H9 (cell line): ENCODE data around the gene NHERF2. TPM values are rescaled to one million over a fixed set of nuclear protein-coding genes. Genes with fewer than 3 reads are reported as not detected.

Experiments used
- DNase-seq: peaks from one replicate; pipeline ENCODE4 v3.0.0-alpha.2; 2017
- H2AFZ ChIP-seq: one replicate; pipeline ENCODE4 v1.6.1; 2013; ENCODE audit warnings: mild to moderate bottlenecking, low read length, control low read depth, moderate library complexity
- H2AK5ac ChIP-seq: 2 replicates; pipeline ENCODE4 v1.6.1; 2013; ENCODE audit warnings: low read length, control low read depth, mixed read lengths; ENCODE audit not compliant: insufficient read length
- H2BK120ac ChIP-seq: one replicate; pipeline ENCODE4 v1.6.1; 2013; ENCODE audit warnings: low read depth, mild to moderate bottlenecking, low read length, control low read depth, inconsistent platforms; ENCODE audit not compliant: poor library complexity, severe bottlenecking
- H2BK12ac ChIP-seq: 2 replicates; pipeline ENCODE4 v1.6.1; 2013; ENCODE audit warnings: low read length, control low read depth, mixed read lengths, low read depth; ENCODE audit not compliant: insufficient read length
- H2BK15ac ChIP-seq: 2 replicates; pipeline ENCODE4 v1.6.1; 2013; ENCODE audit warnings: low read depth, low read length, control low read depth
- H2BK20ac ChIP-seq: one replicate; pipeline ENCODE4 v1.6.1; 2013; ENCODE audit warnings: low read depth, mild to moderate bottlenecking, low read length, control low read depth, inconsistent platforms; ENCODE audit not compliant: poor library complexity, severe bottlenecking
- H2BK5ac ChIP-seq: 2 replicates; pipeline ENCODE4 v1.6.1; 2013; ENCODE audit warnings: low read length, control low read depth, mixed read lengths; ENCODE audit not compliant: insufficient read length
- H3K14ac ChIP-seq: 2 replicates; pipeline ENCODE4 v1.6.1; 2013; ENCODE audit warnings: low read length, control low read depth; ENCODE audit not compliant: insufficient read depth
- H3K18ac ChIP-seq: 2 replicates; pipeline ENCODE4 v1.6.1; 2013; ENCODE audit warnings: low read depth, mild to moderate bottlenecking, mixed read lengths, low read length, control low read depth; ENCODE audit not compliant: insufficient read length
- H3K23ac ChIP-seq: 2 replicates; pipeline ENCODE4 v1.6.1; 2013; ENCODE audit warnings: low read length, control low read depth, mixed read lengths, low read depth; ENCODE audit not compliant: insufficient read length
- H3K23me2 ChIP-seq: 2 replicates; pipeline ENCODE4 v1.6.1; 2013; ENCODE audit warnings: low read depth, mild to moderate bottlenecking, mixed read lengths, low read length, control low read depth; ENCODE audit not compliant: insufficient read length, poor library complexity, severe bottlenecking
- H3K27ac ChIP-seq: 2 replicates; pipeline ENCODE4 v1.5.1; 2013; ENCODE audit warnings: low read length, control low read depth, mixed read lengths, low read depth; ENCODE audit not compliant: insufficient read length
- H3K27me3 ChIP-seq: 2 replicates; pipeline ENCODE4 v1.6.1; 2013; ENCODE audit warnings: low read length, control low read depth, inconsistent platforms; ENCODE audit not compliant: insufficient read depth
- H3K4ac ChIP-seq: 2 replicates; pipeline ENCODE4 v1.6.1; 2013; ENCODE audit warnings: low read depth, mild to moderate bottlenecking, control low read depth, inconsistent platforms, low read length, moderate library complexity
- H3K4me1 ChIP-seq: 2 replicates; pipeline ENCODE4 v1.6.1; 2013; ENCODE audit warnings: low read length, control low read depth, inconsistent platforms; ENCODE audit not compliant: insufficient read depth
- H3K4me2 ChIP-seq: 2 replicates; pipeline ENCODE4 v1.6.1; 2013; ENCODE audit warnings: low read length, control low read depth, mixed read lengths; ENCODE audit not compliant: insufficient read length, insufficient read depth
- H3K56ac ChIP-seq: 2 replicates; pipeline ENCODE4 v1.6.1; 2013; ENCODE audit warnings: low read depth, mild to moderate bottlenecking, mixed read lengths, low read length, control low read depth; ENCODE audit not compliant: insufficient read length
- H3K79me1 ChIP-seq: 2 replicates; pipeline ENCODE4 v1.6.1; 2013; ENCODE audit warnings: low read depth, mild to moderate bottlenecking, moderate library complexity, low read length, control low read depth, inconsistent platforms; ENCODE audit not compliant: insufficient read depth, poor library complexity, severe bottlenecking
- H3K79me2 ChIP-seq: 2 replicates; pipeline ENCODE4 v1.6.1; 2013; ENCODE audit warnings: low read length, control low read depth, inconsistent platforms; ENCODE audit not compliant: insufficient read depth
- H3K9ac ChIP-seq: 2 replicates; pipeline ENCODE4 v1.6.1; 2013; ENCODE audit warnings: low read length, control low read depth, mixed read lengths; ENCODE audit not compliant: insufficient read length; ENCODE audit errors: extremely low read depth
- H3K9me3 ChIP-seq: one replicate; pipeline ENCODE4 v1.6.1; 2013; ENCODE audit warnings: low read depth, low read length, inconsistent platforms; ENCODE audit not compliant: control insufficient read depth
- H3T11ph ChIP-seq: one replicate; pipeline ENCODE4 v1.6.1; 2013; ENCODE audit warnings: mild to moderate bottlenecking, low read length, control low read depth, inconsistent platforms
- H4K20me1 ChIP-seq: one replicate; pipeline ENCODE4 v1.6.1; 2013; ENCODE audit not compliant: control insufficient read depth, insufficient read length, insufficient read depth
- H4K5ac ChIP-seq: 2 replicates; pipeline ENCODE4 v1.6.1; 2013; ENCODE audit warnings: low read depth, mild to moderate bottlenecking, mixed read lengths, low read length, control low read depth; ENCODE audit not compliant: insufficient read length
- H4K8ac ChIP-seq: replicated peaks from 2 replicates; pipeline ENCODE4 v1.6.1; 2013; ENCODE audit warnings: low read length, control low read depth, mixed read lengths, low read depth; ENCODE audit not compliant: insufficient read length
- H4K91ac ChIP-seq: 2 replicates; pipeline ENCODE4 v1.6.1; 2013; ENCODE audit warnings: low read depth, mild to moderate bottlenecking, moderate library complexity, mixed read lengths, low read length, control low read depth; ENCODE audit not compliant: insufficient read length
- H3K27ac Mint-ChIP-seq, 3 experiments: 2 replicates in 2 of 3; 3 replicates in 1 of 3; pipeline ENCODE4 v1.8.0; 2020 to 2021; ENCODE audit warnings: mixed read lengths in 3 of 3, mild to moderate bottlenecking in 1 of 3, moderate library complexity in 1 of 3
- H3K27me3 Mint-ChIP-seq: 2 replicates; pipeline ENCODE4 v1.8.0; 2021; ENCODE audit warnings: low read depth, mild to moderate bottlenecking, moderate library complexity, mixed read lengths
- H3K36me3 Mint-ChIP-seq, 3 experiments: 2 replicates in 2 of 3; 3 replicates in 1 of 3; pipeline ENCODE4 v1.8.0; 2020 to 2021; ENCODE audit warnings: low read depth in 3 of 3, mixed read lengths in 3 of 3; ENCODE audit not compliant: insufficient read depth in 1 of 3
- H3K4me1 Mint-ChIP-seq, 2 experiments: 2 replicates each; pipeline ENCODE4 v1.8.0; 2020; ENCODE audit warnings: mixed read lengths in 2 of 2
- H3K4me3 Mint-ChIP-seq, 2 experiments: 2 replicates in 1 of 2; 3 replicates in 1 of 2; pipeline ENCODE4 v1.8.0; 2020 to 2021; ENCODE audit warnings: mild to moderate bottlenecking in 2 of 2, mixed read lengths in 2 of 2, moderate library complexity in 1 of 2
- H3K9me3 Mint-ChIP-seq, 2 experiments: 2 replicates in 1 of 2; 3 replicates in 1 of 2; pipeline ENCODE4 v1.8.0; 2020; ENCODE audit warnings: mild to moderate bottlenecking in 2 of 2, mixed read lengths in 2 of 2, moderate library complexity in 1 of 2
- CTCF ChIP-seq: fragments of 200-600 bp; sonication (generic); conservative IDR thresholded peaks from 3 replicates; pipeline ENCODE4 v1.8.0; 2021; ENCODE audit warnings: antibody characterized with exemption, mild to moderate bottlenecking
- WGBS: extraction: QIAGEN DNeasy Blood & Tissue Kit; methylation state at CpG from one replicate; pipeline ENCODE4 v1.1.7; 2013; ENCODE audit warnings: missing lambda C conversion rate, low lambda C conversion rate, mixed read lengths; ENCODE audit not compliant: insufficient read length; ENCODE audit errors: extremely low coverage; 5-methylcytosine and 5-hydroxymethylcytosine counted together
- total RNA-seq: library from RNA; stranded (reverse); gene quantifications from 2 replicates; pipeline ENCODE4 v1.2.1, GENCODE V29; 2021

The NHERF2 gene
- total RNA-seq, 1 experiment from 2014 or later, result 15.3 TPM

- H2BK20ac ChIP-seq, result no peak overlapping the region
Measured at GRCh38 chr16:2001035-2001434, 25.7 kb upstream of the NHERF2 start.

More at GRCh38 chr16:2001035-2001434, 25.7 kb upstream of the NHERF2 start:
- Mint-ChIP-seq H3K4me1 (peaks cover 5 to 12% of the 10 kb centered on the region in 2 experiments), H3K27me3 (no peaks in the 10 kb centered on the region), H3K36me3 (peaks cover 18 to 48% (median 48%) of the 10 kb centered on the region in 3 experiments), H3K4me3 (no peak overlapping the region; a peak in 1 of 5 replicates), H3K27ac (no peak overlapping the region; a peak in 1 of 7 replicates), H3K9me3 (no peaks in the 10 kb centered on the region)
- Histone ChIP-seq H3K18ac (no peak overlapping the region), H3K9me3 (no peaks in the 10 kb centered on the region), H3T11ph (no peak overlapping the region), H2BK5ac (no peak overlapping the region), H3K79me2 (peaks cover 1% of the 10 kb centered on the region; the same call in 1 of the 2 replicates), H3K23me2 (no peaks in the 10 kb centered on the region), H3K14ac (no peak overlapping the region), H3K27me3 (no peaks in the 10 kb centered on the region), H3K4me1 (no peaks in the 10 kb centered on the region), H3K56ac (no peak overlapping the region), H3K4me2 (no peak overlapping the region), H3K27ac (no peak overlapping the region), H4K91ac (no peak overlapping the region), H2BK12ac (no peak overlapping the region), H3K79me1 (peaks cover 7% of the 10 kb centered on the region), H2AFZ (no peak overlapping the region), H4K8ac (no peak overlapping the region), H4K5ac (no peak overlapping the region), H2BK120ac (no peak overlapping the region), H2BK15ac (no peak overlapping the region), H3K23ac (no peak overlapping the region), H4K20me1 (no peaks in the 10 kb centered on the region), H2AK5ac (no peak overlapping the region), H3K9ac (no peak overlapping the region), H3K4ac (no peak overlapping the region)
- WGBS, result no CpG with 5 or more reads among the region's 19 CpGs
- DNase-seq, result no peak
- no peak for TF ChIP-seq CTCF
